Loucy (cell line): ENCODE measurements around the gene RREB1.

ENCODE experiments used
- H2AFZ ChIP-seq: fragments of 200-600 bp; sonication (generic); 2 replicates; pipeline ENCODE4 v1.6.0; 2016; ENCODE audit warnings: antibody characterized with exemption, mild to moderate bottlenecking, low read length, moderate library complexity
- H3F3A ChIP-seq: fragments of 200-600 bp; 2 replicates; pipeline ENCODE4 v1.6.0; 2016; ENCODE audit warnings: antibody characterized with exemption, low read depth, mild to moderate bottlenecking
- H3K27me3 ChIP-seq: fragments of 200-600 bp; sonication (generic); 2 replicates; pipeline ENCODE4 v1.6.1; 2014; ENCODE audit warnings: low read length, mild to moderate bottlenecking; ENCODE audit not compliant: insufficient read depth, poor library complexity, severe bottlenecking
- H3K36me3 ChIP-seq: fragments of 200-600 bp; sonication (generic); 2 replicates; pipeline ENCODE4 v1.6.1; 2016; ENCODE audit warnings: low read length; ENCODE audit not compliant: insufficient read depth
- H3K4me1 ChIP-seq: fragments of 200-600 bp; sonication (generic); 2 replicates; pipeline ENCODE4 v1.5.1; 2014; ENCODE audit warnings: low read length, mild to moderate bottlenecking; ENCODE audit not compliant: insufficient read depth, poor library complexity, severe bottlenecking
- H3K4me2 ChIP-seq: fragments of 200-600 bp; sonication (generic); 2 replicates; pipeline ENCODE4 v1.6.0; 2014; ENCODE audit warnings: antibody characterized with exemption, low read length, low read depth, mild to moderate bottlenecking; ENCODE audit not compliant: poor library complexity, severe bottlenecking
- H3K4me3 ChIP-seq: fragments of 200-600 bp; sonication (generic); 2 replicates; pipeline ENCODE4 v1.5.1; 2014; ENCODE audit warnings: low read length, mild to moderate bottlenecking, mixed read lengths; ENCODE audit not compliant: poor library complexity, severe bottlenecking
- H3K79me2 ChIP-seq: fragments of 200-600 bp; sonication (generic); 2 replicates; pipeline ENCODE4 v1.6.1; 2014; ENCODE audit warnings: low read length; ENCODE audit not compliant: insufficient read depth
- H3K9ac ChIP-seq: fragments of 200-600 bp; sonication (generic); 2 replicates; pipeline ENCODE4 v1.6.0; 2014; ENCODE audit warnings: mild to moderate bottlenecking, low read depth, low read length, moderate library complexity; ENCODE audit not compliant: poor library complexity, severe bottlenecking
- H3K9me2 ChIP-seq: fragments of 200-600 bp; sonication (generic); replicated peaks from 2 replicates; pipeline ENCODE4 v1.6.1; 2016; ENCODE audit warnings: low read depth, low read length, mixed read lengths
- H3K9me3 ChIP-seq: fragments of 200-600 bp; sonication (generic); 2 replicates; pipeline ENCODE4 v1.6.1; 2014; ENCODE audit warnings: mild to moderate bottlenecking, antibody characterized with exemption, low read length, low read depth; ENCODE audit not compliant: insufficient read depth
- H4K20me1 ChIP-seq: fragments of 200-600 bp; sonication (generic); 2 replicates; pipeline ENCODE4 v1.6.0; 2014; ENCODE audit warnings: antibody characterized with exemption, low read length, mild to moderate bottlenecking; ENCODE audit not compliant: insufficient read depth, poor library complexity, severe bottlenecking
- CTCF ChIP-seq: fragments of 200-600 bp; sonication (generic); conservative IDR thresholded peaks from 2 replicates; pipeline ENCODE4 v1.5.1; 2014; ENCODE audit warnings: mild to moderate bottlenecking, antibody characterized with exemption, low read length
- EZH2phosphoT487 ChIP-seq: fragments of 200-600 bp; IDR thresholded peaks from 2 replicates; pipeline ENCODE4 v1.6.1; 2018; ENCODE audit warnings: antibody characterized with exemption, mild to moderate bottlenecking, moderate library complexity, borderline replicate concordance

Gene RREB1

DNA sequence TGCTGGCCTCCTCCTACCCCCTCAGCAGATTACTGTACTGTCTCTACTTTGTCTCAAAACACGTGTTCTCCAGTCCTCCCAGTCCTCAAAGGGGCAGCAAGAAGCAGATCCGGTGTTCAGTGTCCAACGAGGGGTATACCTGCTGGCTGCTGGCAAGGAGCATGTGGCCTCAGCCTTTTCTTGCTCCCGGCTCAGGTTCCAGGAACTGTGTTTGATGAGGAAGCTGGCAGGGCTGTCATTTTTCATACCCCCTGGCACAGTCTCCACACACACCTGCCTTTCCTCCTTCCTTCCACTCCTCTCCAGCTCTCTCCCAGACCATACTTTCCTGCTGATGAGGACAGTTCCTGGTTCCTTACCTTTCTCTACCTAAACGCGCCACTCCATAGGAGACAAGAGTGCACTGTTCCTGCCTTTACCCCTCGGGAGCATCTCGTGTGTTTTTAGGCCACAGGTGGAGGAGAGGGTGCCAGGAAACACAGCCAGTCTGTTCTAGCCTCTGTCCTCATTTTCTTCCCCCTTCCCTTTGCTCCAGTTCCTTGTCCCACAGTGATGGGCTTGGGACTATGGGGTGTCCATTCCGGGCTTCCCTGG is 128.0 kb downstream of the RREB1 start:
- Histone ChIP-seq H3K36me3 (peaks cover 67% of the 10 kb centered on the region; the same call in 1 of the 2 replicates), H3K9ac (no peak overlapping the region), H3K4me1 (peaks cover 13% of the 10 kb centered on the region), H3K9me3 (no peaks in the 10 kb centered on the region), H3K9me2 (no peaks in the 10 kb centered on the region), H3K27me3 (no peaks in the 10 kb centered on the region), H4K20me1 (no peaks in the 10 kb centered on the region), H3K79me2 (no peaks in the 10 kb centered on the region), H3F3A (no peaks in the 10 kb centered on the region), H3K4me3 (no peak overlapping the region), H2AFZ (no peak overlapping the region), H3K4me2 (no peak overlapping the region)
- TF ChIP-seq CTCF = no peak
- TF ChIP-seq EZH2phosphoT487 = no peak

DNA sequence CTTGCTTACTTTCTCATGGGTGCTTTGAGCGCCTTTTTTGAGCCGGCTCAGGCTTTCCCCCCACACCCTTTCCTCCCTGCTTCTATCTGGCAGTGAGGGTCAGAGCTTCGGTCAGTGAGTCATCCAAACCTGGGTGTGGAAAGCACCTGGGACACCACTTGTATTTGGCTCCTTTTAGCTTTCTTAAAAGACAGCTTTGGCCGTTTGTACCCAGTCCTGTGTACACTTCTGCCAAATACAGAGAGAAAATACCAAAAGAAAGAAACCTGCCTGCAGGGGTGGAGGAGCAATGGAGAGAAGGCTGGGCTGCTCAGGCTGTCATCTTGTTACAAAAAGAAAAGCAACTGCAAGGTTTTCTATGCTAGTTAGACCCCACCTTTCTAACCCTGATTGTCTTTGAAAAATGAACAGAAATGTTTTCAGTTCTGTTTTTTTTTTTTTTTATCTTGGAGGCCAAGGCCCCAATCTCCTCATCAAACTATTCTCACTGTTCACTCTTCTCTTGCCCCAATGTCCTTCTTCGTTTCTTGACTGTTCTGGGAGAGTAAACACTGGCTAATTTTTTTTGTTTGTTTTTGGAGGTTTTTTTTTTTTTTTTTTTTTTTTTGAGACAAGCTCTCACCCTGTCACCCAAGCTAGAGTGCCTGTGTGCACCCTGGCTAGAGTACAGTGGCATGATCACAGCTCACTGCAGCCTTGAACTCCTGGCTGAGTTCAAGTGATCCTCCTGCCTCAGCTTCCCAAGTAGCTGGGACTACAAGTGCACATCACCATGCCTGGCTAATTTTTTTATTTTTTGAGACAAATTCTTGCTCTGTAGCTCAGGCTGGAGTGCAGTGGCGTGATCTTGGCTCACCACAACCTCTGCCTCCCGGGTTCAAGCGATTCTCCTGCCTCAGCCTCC is 128.8 kb downstream of the RREB1 start:
- no peak overlapping the region for H3K4me3 ChIP-seq
- no peaks in the 10 kb centered on the region for H3K9me3 ChIP-seq
- H3K4me1 ChIP-seq = peaks cover 13% of the 10 kb centered on the region
- no peaks in the 10 kb centered on the region for H3K27me3 ChIP-seq
- H3F3A ChIP-seq = no peaks in the 10 kb centered on the region
- H3K9ac ChIP-seq = no peak overlapping the region
- H3K36me3 ChIP-seq = peaks cover 67% of the 10 kb centered on the region; the same call in 1 of the 2 replicates
- no peaks in the 10 kb centered on the region for H4K20me1 ChIP-seq
- H2AFZ ChIP-seq = no peak overlapping the region
- no peak overlapping the region for H3K4me2 ChIP-seq
- no peak for TF ChIP-seq CTCF
- TF ChIP-seq EZH2phosphoT487 = no peak
- H3K79me2 ChIP-seq = no peaks in the 10 kb centered on the region
- H3K9me2 ChIP-seq = no peaks in the 10 kb centered on the region

DNA sequence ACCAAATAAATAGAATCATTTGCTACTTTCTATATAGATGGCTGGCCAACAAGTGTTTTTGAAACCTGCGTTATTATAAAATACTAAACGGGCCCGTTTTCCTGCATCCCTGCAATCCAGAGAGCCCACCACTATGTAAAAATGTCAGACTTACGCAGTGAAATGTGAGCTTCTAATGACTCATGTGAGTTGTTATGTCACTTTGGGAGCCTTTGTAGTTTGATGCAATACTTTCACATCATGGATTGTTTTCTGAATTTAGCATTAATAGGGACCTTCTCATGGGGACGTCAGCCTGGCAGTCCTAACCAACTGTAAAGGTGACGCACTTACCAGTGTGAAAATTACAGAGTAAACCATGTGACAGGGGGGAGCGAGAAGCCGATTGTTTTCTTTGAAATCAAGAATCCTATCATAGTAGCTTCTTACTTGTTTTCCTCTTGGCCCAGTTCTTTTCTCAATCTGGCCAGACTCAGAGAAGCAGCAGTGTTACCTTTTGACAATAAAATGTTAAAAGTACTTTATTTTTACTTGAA is 130.0 kb downstream of the RREB1 start:
- Histone ChIP-seq H3K4me2 (no peak overlapping the region), H3K79me2 (no peaks in the 10 kb centered on the region), H3K9ac (no peak overlapping the region), H3K4me1 (peaks cover 22% of the 10 kb centered on the region), H3F3A (0 out of 2 replicates have a peak, but pooled peaks cover under 1% of the 10 kb centered on the region), H3K27me3 (no peaks in the 10 kb centered on the region), H3K9me2 (no peaks in the 10 kb centered on the region), H3K36me3 (peaks cover 63% of the 10 kb centered on the region; the same call in 1 of the 2 replicates), H3K9me3 (no peaks in the 10 kb centered on the region), H4K20me1 (no peaks in the 10 kb centered on the region), H2AFZ (no peak overlapping the region), H3K4me3 (no peak overlapping the region)
- no peak for TF ChIP-seq CTCF
- TF ChIP-seq EZH2phosphoT487 = no peak
